Measurements from ENCODE around the gene LPCAT3. TPM values are rescaled to one million over a fixed set of nuclear protein-coding genes. Genes with fewer than 3 reads are reported as not detected.

The LPCAT3 gene
- total RNA-seq, 1 donor from 2014 or later, result 42.0 TPM

- Histone ChIP-seq H3K27me3 (no peaks in the 10 kb centered on the region), H3K4me3 (no peak overlapping the region), H3K9me3 (no peaks in the 10 kb centered on the region), H3K4me1 (peaks cover 50% of the 10 kb centered on the region), H3K36me3 (peaks cover 0 to 26% of the 10 kb centered on the region in 2 donors), H3K27ac (no peak overlapping the region)
- no peak for DNase-seq (ENCODE audit: extremely low spot score in 2 of 2)
- intact Hi-C loops (cut with DNase I), result no loop called here
- TF ChIP-seq POLR2AphosphoS5 (IDR thresholded peaks at IDR 0.05; ENCODE audit: insufficient read depth in 1 of 2, low read depth in 1 of 2) (no peak), CTCF (IDR thresholded peaks at IDR 0.05) (no peak), POLR2A (IDR thresholded peaks at IDR 0.05) (no peak)
Observed at GRCh38 chr12:7064516-7064915, 46.2 kb upstream of the LPCAT3 start.

- no peaks in the 10 kb centered on the region for H3K27me3 ChIP-seq
- H3K36me3 ChIP-seq, result peaks cover 0 to 13% of the 10 kb centered on the region in 2 donors
- H3K9me3 ChIP-seq, result no peaks in the 10 kb centered on the region
- H3K4me3 ChIP-seq, result peak overlapping the region; percentile 44 to 45
- peak overlapping the region; percentile 93 for H3K27ac ChIP-seq
- H3K4me1 ChIP-seq, result peaks cover 30% of the 10 kb centered on the region
- TF ChIP-seq POLR2AphosphoS5 (IDR thresholded peaks at IDR 0.05; ENCODE audit: insufficient read depth in 1 of 2, low read depth in 1 of 2) (no peak), POLR2A (IDR thresholded peaks at IDR 0.05) (no peak), CTCF (IDR thresholded peaks at IDR 0.05) (no peak)
- no peak for DNase-seq (ENCODE audit: extremely low spot score in 2 of 2)
- intact Hi-C loops (cut with DNase I), result loop anchor here (2.0 kb wide), 1 partner anchor 47 kb away; the partner anchor contains the start of gene C1RL
Observed at GRCh38 chr12:7061596-7061995, 43.3 kb upstream of the LPCAT3 start.

- peak overlapping the region; percentile 93 for H3K27ac ChIP-seq
- intact Hi-C loops (cut with DNase I), result loop anchor here (2.0 kb wide), 1 partner anchor 48 kb away; the partner anchor contains the start of gene C1RL
- H3K4me3 ChIP-seq, result peak overlapping the region; percentile 44 to 45
- H3K27me3 ChIP-seq, result no peaks in the 10 kb centered on the region
- peaks cover 28% of the 10 kb centered on the region for H3K4me1 ChIP-seq
- TF ChIP-seq POLR2AphosphoS5 (IDR thresholded peaks at IDR 0.05; ENCODE audit: insufficient read depth in 1 of 2, low read depth in 1 of 2) (no peak), POLR2A (IDR thresholded peaks at IDR 0.05) (no peak), CTCF (IDR thresholded peaks at IDR 0.05) (peak in 1 of 3 experiments; percentile 7)
- H3K9me3 ChIP-seq, result no peaks in the 10 kb centered on the region
- no peak for DNase-seq (ENCODE audit: extremely low spot score in 2 of 2)
- H3K36me3 ChIP-seq, result peaks cover 0 to 8% of the 10 kb centered on the region in 2 donors
Observed at GRCh38 chr12:7061138-7061537, 42.9 kb upstream of the LPCAT3 start.

DNA sequence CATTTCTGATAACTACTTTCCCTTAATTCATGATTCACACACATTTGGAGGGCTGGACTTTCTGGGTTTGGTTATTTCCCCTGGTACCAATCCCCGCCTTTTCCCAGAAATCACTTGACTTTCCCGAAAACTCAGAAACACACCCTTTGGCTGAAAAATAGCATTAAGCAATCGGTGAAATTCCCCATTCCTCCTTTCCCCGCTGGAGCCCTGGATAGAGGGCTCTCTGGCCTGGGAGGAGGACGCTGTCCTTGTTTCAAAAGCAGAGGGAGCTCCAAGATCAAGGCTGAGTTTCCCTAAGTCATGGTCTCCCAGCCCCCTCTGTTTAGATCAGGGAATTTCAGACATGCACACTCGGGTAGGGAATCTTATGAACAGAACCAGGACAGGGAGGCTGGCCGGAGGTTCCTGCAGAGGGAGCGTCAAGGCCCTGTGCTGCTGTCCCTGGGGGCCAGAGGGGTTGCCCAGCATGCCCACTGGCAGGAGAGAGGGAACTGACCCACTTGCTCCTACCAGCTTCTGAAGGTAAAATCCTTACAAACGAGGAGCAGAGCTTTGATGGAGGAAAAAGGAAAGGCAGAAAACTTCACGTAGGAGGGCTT, 42.2 kb upstream of the LPCAT3 start, which contains the start of gene C1S:
Gene C1S, plus strand, starts transcription at position 366 of the 602 bp plus-strand sequence. CDS start 1,195 bp downstream, outside the sequence.
- Histone ChIP-seq H3K27me3 (no peaks in the 10 kb centered on the region), H3K36me3 (peaks cover 0 to 2% of the 10 kb centered on the region in 2 donors), H3K4me1 (peaks cover 28% of the 10 kb centered on the region), H3K9me3 (no peaks in the 10 kb centered on the region), H3K27ac (peak within 1 kb of the TSS; percentile 93), H3K4me3 (peak within 1 kb of the TSS; percentile 44 to 45)
- intact Hi-C loops (cut with DNase I), result loop anchor here (1.0 to 2.0 kb wide), 2 partner anchors 32 to 48 kb away; partner anchors contain the start of genes C1R and C1RL
- DNase-seq (ENCODE audit: extremely low spot score in 2 of 2), result peak in 1 of 2 donors; percentile 99
- peak; percentile 74 to 94 (median 93) for TF ChIP-seq CTCF (IDR thresholded peaks at IDR 0.05)
- TF ChIP-seq POLR2AphosphoS5 (IDR thresholded peaks at IDR 0.05; ENCODE audit: insufficient read depth in 1 of 2, low read depth in 1 of 2), result peak; percentile 93 to 96
- peak in 1 of 2 donors; percentile 86 for TF ChIP-seq POLR2A (IDR thresholded peaks at IDR 0.05)

- no peaks in the 10 kb centered on the region for H3K36me3 ChIP-seq
- no peaks in the 10 kb centered on the region for H3K27me3 ChIP-seq
- H3K9me3 ChIP-seq, result no peaks in the 10 kb centered on the region
- DNase-seq (ENCODE audit: extremely low spot score in 2 of 2), result no peak
- no peak for TF ChIP-seq POLR2AphosphoS5 (IDR thresholded peaks at IDR 0.05; ENCODE audit: insufficient read depth in 1 of 2, low read depth in 1 of 2)
- H3K4me3 ChIP-seq, result peak overlapping the region in 1 of 2 donors; percentile 45
- H3K4me1 ChIP-seq, result peaks cover 28% of the 10 kb centered on the region
- intact Hi-C loops (cut with DNase I), result loop anchor here (1.0 to 2.0 kb wide), 2 partner anchors 33 to 49 kb away; partner anchors contain the start of genes C1R and C1RL
- H3K27ac ChIP-seq, result peak overlapping the region; percentile 93
Observed at GRCh38 chr12:7059780-7060179, 41.5 kb upstream of the LPCAT3 start.
